Measurements from ENCODE around the gene CYB561D1. TPM values are rescaled to one million over a fixed set of nuclear protein-coding genes. Genes with fewer than 3 reads are reported as not detected.

Gene CYB561D1
- total and polyA plus RNA-seq, 9 of the 15 experiments (the other 6 are each of a cell fraction or from before 2014, with no cell fraction given) = 0.71 to 7.2 (median 3.5) TPM

- TF ChIP-seq ZBTB7A (IDR thresholded peaks at IDR 0.05; ENCODE audit: borderline replicate concordance, control insufficient read depth, low read depth, low read length) = peak; percentile 24; the same call in 1 of the 2 replicates
- no peak for TF ChIP-seq HNRNPUL1 (IDR thresholded peaks at IDR 0.05; ENCODE audit: low read length)
- 0 out of 2 replicates have a peak, but pooled peaks have one; percentile 22 for TF ChIP-seq ETS1 (conservative IDR thresholded peaks at IDR 0.05; ENCODE audit: control insufficient read depth, low read depth, low read length)
- TF ChIP-seq ATF1 (CRISPR knock-in tag; IDR thresholded peaks at IDR 0.05) = no peak
- no peak for TF ChIP-seq ATF1 (tag; IDR thresholded peaks at IDR 0.05)
- TF ChIP-seq BHLHE40 (IDR thresholded peaks at IDR 0.05; ENCODE audit: low read length) = peak; percentile 90
- peak in 1 of 2 experiments; percentile 48; a peak in 1 of 4 replicates for TF ChIP-seq ZNF639 (CRISPR knock-in tag; conservative IDR thresholded peaks at IDR 0.05 in 1 of 2, IDR thresholded peaks at IDR 0.05 in 1 of 2)
- TF ChIP-seq NRF1 (conservative IDR thresholded peaks at IDR 0.05 in 1 of 2, IDR thresholded peaks at IDR 0.05 in 1 of 2) = peak; percentile 74 to 82
- 0 out of 2 replicates have a peak, but pooled peaks have one; percentile 3 for TF ChIP-seq USF2 (CRISPR knock-in tag; IDR thresholded peaks at IDR 0.05)
- peak; percentile 66; the same call in 1 of the 2 replicates for TF ChIP-seq ARID4B (CRISPR knock-in tag; IDR thresholded peaks at IDR 0.05)
- 0 out of 2 replicates have a peak, but pooled peaks have one; percentile 54 for TF ChIP-seq ZNF584 (CRISPR knock-in tag; IDR thresholded peaks at IDR 0.05; ENCODE audit: low read depth)
- peak; percentile 80 for TF ChIP-seq ZNF395 (CRISPR knock-in tag; IDR thresholded peaks at IDR 0.05)
- no peak for TF ChIP-seq ZFP30 (CRISPR knock-in tag; IDR thresholded peaks at IDR 0.05; ENCODE audit: borderline replicate concordance)
- TF ChIP-seq ZNF282 (CRISPR knock-in tag; IDR thresholded peaks at IDR 0.05) = 0 out of 2 replicates have a peak, but pooled peaks have one; percentile 53
- TF ChIP-seq EGR1 (conservative IDR thresholded peaks at IDR 0.05) = 0 out of 2 replicates have a peak, but pooled peaks have one; percentile 8
These were observed 15.6 kb downstream of the CYB561D1 start, which contains the start of gene AMIGO1 (continued) for GRCh38 chr1:109509176-109510134.

Measured in K562 (cell line).